H1 (cell line): Measurements from ENCODE around the gene SANBR.

ENCODE experiments used
- CBX8 ChIP-seq: fragments of 300-800, 300-1000 bp; sonication (generic); IDR thresholded peaks from 2 replicates; pipeline ENCODE4 v1.7.1; 2016; ENCODE audit warnings: low read depth, low read length, borderline replicate concordance
- EZH2 ChIP-seq: fragments of 200-600 bp; sonication (generic); IDR thresholded peaks from 2 replicates; pipeline ENCODE4 v1.7.1; 2012; ENCODE audit warnings: low read depth, mild to moderate bottlenecking, moderate library complexity, low read length, inconsistent platforms; ENCODE audit not compliant: severe bottlenecking
- POLR2A ChIP-seq, 2 experiments: IDR thresholded peaks; 1 replicate in 1 of 2; 2 replicates in 1 of 2; pipeline ENCODE4 v1.6.1; 2011; ENCODE audit warnings: low read depth in 2 of 2, low read length in 2 of 2, mild to moderate bottlenecking in 2 of 2; ENCODE audit errors: control extremely low read depth in 1 of 2
- RFX5 ChIP-seq: IDR thresholded peaks from 2 replicates; pipeline ENCODE4 v1.6.1; 2011; ENCODE audit warnings: low read depth, low read length, improper control_type of control experiment, borderline replicate concordance
- SIN3A ChIP-seq, 2 experiments: IDR thresholded peaks in 1 of 2; conservative IDR thresholded peaks in 1 of 2; 2 replicates each; pipeline ENCODE4 v1.6.1; 2011 to 2012; ENCODE audit warnings: low read length in 2 of 2, improper control_type of control experiment in 1 of 2, low read depth in 1 of 2, mild to moderate bottlenecking in 1 of 2
- SP1 ChIP-seq: IDR thresholded peaks from 2 replicates; pipeline ENCODE4 v1.6.1; 2011; ENCODE audit warnings: low read depth, low read length
- TBP ChIP-seq: IDR thresholded peaks from 2 replicates; pipeline ENCODE4 v1.6.1; 2011; ENCODE audit warnings: low read depth, low read length, improper control_type of control experiment
- TF ChIP-seq, protein P1 (sequence below), 3 experiments: IDR thresholded peaks; 1 replicate in 2 of 3; 2 replicates in 1 of 3; pipeline versions ENCODE4 v1.5.1 to v1.6.1; 2011; ENCODE audit warnings: low read length in 3 of 3, mild to moderate bottlenecking in 3 of 3, inconsistent platforms in 2 of 3, low read depth in 1 of 3, moderate library complexity in 1 of 3; ENCODE audit not compliant: insufficient read depth in 1 of 3; ENCODE audit errors: control extremely low read depth in 1 of 3
- TF ChIP-seq, protein P2 (sequence below): IDR thresholded peaks from 2 replicates; pipeline ENCODE4 v1.6.1; 2012; ENCODE audit warnings: inconsistent platforms
- TF ChIP-seq, protein P3 (sequence below): IDR thresholded peaks from 2 replicates; pipeline ENCODE4 v1.6.1; 2011; ENCODE audit warnings: low read length, improper control_type of control experiment
- TF ChIP-seq, protein P4 (sequence below): IDR thresholded peaks from 2 replicates; pipeline ENCODE4 v1.6.1; 2011; ENCODE audit warnings: low read depth, mild to moderate bottlenecking, low read length; ENCODE audit not compliant: insufficient read depth

DNA sequence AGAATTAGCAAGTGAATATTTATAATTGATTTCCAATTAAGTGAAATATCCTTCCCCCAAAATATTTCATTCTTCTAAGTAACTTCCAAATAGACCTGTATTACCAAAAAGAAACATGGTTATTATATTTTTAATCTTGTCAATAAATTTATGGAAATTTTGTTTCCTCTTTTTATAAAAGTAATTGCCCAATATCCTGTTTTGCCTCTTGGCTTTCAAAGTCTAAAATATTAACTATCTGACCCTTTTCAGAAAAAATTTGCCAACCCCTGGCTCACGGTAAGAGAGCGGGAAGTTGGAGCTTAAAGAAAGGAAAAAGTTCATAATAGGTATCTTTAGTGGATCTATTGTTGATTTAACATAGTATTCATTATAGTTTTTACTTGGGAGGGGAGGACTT lies 20.4 kb upstream of the SANBR start:
- TF ChIP-seq POLR2A (IDR thresholded peaks at IDR 0.05; ENCODE audit: control extremely low read depth in 1 of 2, low read depth in 2 of 2, low read length in 2 of 2) (no peak), RFX5 (no peak), TBP (no peak), SIN3A (conservative IDR thresholded peaks at IDR 0.05 in 1 of 2, IDR thresholded peaks at IDR 0.05 in 1 of 2; ENCODE audit: low read depth in 1 of 2, low read length in 2 of 2) (no peak), CBX8 (no peak), EZH2 (no peak), SP1 (no peak)
- TF ChIP-seq, protein P1, sequence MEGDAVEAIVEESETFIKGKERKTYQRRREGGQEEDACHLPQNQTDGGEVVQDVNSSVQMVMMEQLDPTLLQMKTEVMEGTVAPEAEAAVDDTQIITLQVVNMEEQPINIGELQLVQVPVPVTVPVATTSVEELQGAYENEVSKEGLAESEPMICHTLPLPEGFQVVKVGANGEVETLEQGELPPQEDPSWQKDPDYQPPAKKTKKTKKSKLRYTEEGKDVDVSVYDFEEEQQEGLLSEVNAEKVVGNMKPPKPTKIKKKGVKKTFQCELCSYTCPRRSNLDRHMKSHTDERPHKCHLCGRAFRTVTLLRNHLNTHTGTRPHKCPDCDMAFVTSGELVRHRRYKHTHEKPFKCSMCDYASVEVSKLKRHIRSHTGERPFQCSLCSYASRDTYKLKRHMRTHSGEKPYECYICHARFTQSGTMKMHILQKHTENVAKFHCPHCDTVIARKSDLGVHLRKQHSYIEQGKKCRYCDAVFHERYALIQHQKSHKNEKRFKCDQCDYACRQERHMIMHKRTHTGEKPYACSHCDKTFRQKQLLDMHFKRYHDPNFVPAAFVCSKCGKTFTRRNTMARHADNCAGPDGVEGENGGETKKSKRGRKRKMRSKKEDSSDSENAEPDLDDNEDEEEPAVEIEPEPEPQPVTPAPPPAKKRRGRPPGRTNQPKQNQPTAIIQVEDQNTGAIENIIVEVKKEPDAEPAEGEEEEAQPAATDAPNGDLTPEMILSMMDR (IDR thresholded peaks at IDR 0.05; ENCODE audit: control extremely low read depth in 1 of 3, insufficient read depth in 1 of 3, low read depth in 1 of 3, low read length in 3 of 3) = no peak
- TF ChIP-seq, protein P2, sequence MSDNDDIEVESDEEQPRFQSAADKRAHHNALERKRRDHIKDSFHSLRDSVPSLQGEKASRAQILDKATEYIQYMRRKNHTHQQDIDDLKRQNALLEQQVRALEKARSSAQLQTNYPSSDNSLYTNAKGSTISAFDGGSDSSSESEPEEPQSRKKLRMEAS = no peak
- TF ChIP-seq, protein P3, sequence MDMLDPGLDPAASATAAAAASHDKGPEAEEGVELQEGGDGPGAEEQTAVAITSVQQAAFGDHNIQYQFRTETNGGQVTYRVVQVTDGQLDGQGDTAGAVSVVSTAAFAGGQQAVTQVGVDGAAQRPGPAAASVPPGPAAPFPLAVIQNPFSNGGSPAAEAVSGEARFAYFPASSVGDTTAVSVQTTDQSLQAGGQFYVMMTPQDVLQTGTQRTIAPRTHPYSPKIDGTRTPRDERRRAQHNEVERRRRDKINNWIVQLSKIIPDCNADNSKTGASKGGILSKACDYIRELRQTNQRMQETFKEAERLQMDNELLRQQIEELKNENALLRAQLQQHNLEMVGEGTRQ = no peak
- TF ChIP-seq, protein P4, sequence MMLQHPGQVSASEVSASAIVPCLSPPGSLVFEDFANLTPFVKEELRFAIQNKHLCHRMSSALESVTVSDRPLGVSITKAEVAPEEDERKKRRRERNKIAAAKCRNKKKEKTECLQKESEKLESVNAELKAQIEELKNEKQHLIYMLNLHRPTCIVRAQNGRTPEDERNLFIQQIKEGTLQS = no peak
